IPS DF 6.9 (cell line): ENCODE measurements around the gene TMEM201.

Experiments used
- DNase-seq: peaks from one replicate; pipeline ENCODE4 v3.0.0-alpha.2; 2013; ENCODE audit warnings: low read depth, low spot score
- H3K27ac ChIP-seq: one replicate; pipeline ENCODE4 v1.5.1; 2013; ENCODE audit warnings: low read length, control low read depth
- H3K27me3 ChIP-seq: 2 replicates; pipeline ENCODE4 v1.6.1; 2013; ENCODE audit warnings: mild to moderate bottlenecking, low read length; ENCODE audit not compliant: control insufficient read depth, insufficient read depth
- H3K36me3 ChIP-seq: 2 replicates; pipeline ENCODE4 v1.6.1; 2013; ENCODE audit warnings: low read length; ENCODE audit not compliant: control insufficient read depth, insufficient read depth
- H3K4me1 ChIP-seq: 2 replicates; pipeline ENCODE4 v1.6.1; 2013; ENCODE audit warnings: low read length; ENCODE audit not compliant: control insufficient read depth, insufficient read depth
- H3K4me3 ChIP-seq: 2 replicates; pipeline ENCODE4 v1.5.1; 2013; ENCODE audit warnings: mild to moderate bottlenecking, low read length
- H3K9me3 ChIP-seq: 2 replicates; pipeline ENCODE4 v1.6.1; 2013; ENCODE audit warnings: low read length, inconsistent platforms; ENCODE audit not compliant: control insufficient read depth, insufficient read depth
- WGBS: extraction: QIAGEN DNeasy Blood & Tissue Kit; methylation state at CpG from one replicate; pipeline ENCODE4 v1.1.7; 2013; ENCODE audit warnings: mixed read lengths, missing lambda C conversion rate; ENCODE audit not compliant: insufficient read length, insufficient coverage; 5-methylcytosine and 5-hydroxymethylcytosine counted together

TMEM201 gene

GRCh38 chr1:9577423-9577822 is 11.3 kb upstream of the TMEM201 start:
- WGBS = 100% methylated on average over 1 of the region's 5 CpGs
- Histone ChIP-seq H3K36me3 (peaks cover 5% of the 10 kb centered on the region; the same call in 1 of the 2 replicates), H3K27me3 (no peaks in the 10 kb centered on the region), H3K4me3 (no peak overlapping the region), H3K9me3 (no peaks in the 10 kb centered on the region), H3K4me1 (no peaks in the 10 kb centered on the region), H3K27ac (no peak overlapping the region)
- no peak for DNase-seq

GRCh38 chr1:9580942-9581341 is 7.8 kb upstream of the TMEM201 start:
- no peak overlapping the region for H3K27ac ChIP-seq
- no peaks in the 10 kb centered on the region for H3K9me3 ChIP-seq
- H3K27me3 ChIP-seq = no peaks in the 10 kb centered on the region

GRCh38 chr1:9586147-9586766 is 2.5 kb upstream of the TMEM201 start:
- Histone ChIP-seq H3K27me3 (no peaks in the 10 kb centered on the region), H3K4me3 (no peak overlapping the region), H3K4me1 (peaks cover 3% of the 10 kb centered on the region; the same call in 1 of the 2 replicates), H3K27ac (no peak overlapping the region), H3K9me3 (no peaks in the 10 kb centered on the region), H3K36me3 (0 out of 2 replicates have a peak, but pooled peaks cover 2% of the 10 kb centered on the region)
- WGBS = no CpG with 5 or more reads among the region's 3 CpGs
- DNase-seq = no peak

More at GRCh38 chr1:9580942-9581341, 7.8 kb upstream of the TMEM201 start:
- WGBS = no CpG with 5 or more reads among the region's 2 CpGs
- Histone ChIP-seq H3K36me3 (peaks cover 7% of the 10 kb centered on the region; the same call in 1 of the 2 replicates), H3K4me3 (no peak overlapping the region), H3K4me1 (no peaks in the 10 kb centered on the region)
- no peak for DNase-seq

- no peaks in the 10 kb centered on the region; the same call in 1 of the 2 replicates for H3K36me3 ChIP-seq
- H3K27me3 ChIP-seq = no peaks in the 10 kb centered on the region
- DNase-seq = no peak
- H3K4me3 ChIP-seq = peak overlapping the region; percentile 100; the same call in 1 of the 2 replicates
- no peaks in the 10 kb centered on the region for H3K9me3 ChIP-seq
- no peak overlapping the region for H3K27ac ChIP-seq
- WGBS = no CpG with 5 or more reads among the region's 63 CpGs
- peaks cover 7% of the 10 kb centered on the region for H3K4me1 ChIP-seq
Measured at GRCh38 chr1:9589144-9589718, 520 bp downstream of the TMEM201 start.

GRCh38 chr1:9589719-9590157 is 1.0 kb downstream of the TMEM201 start:
- Histone ChIP-seq H3K27me3 (no peaks in the 10 kb centered on the region), H3K9me3 (no peaks in the 10 kb centered on the region), H3K27ac (no peak overlapping the region), H3K4me3 (peak overlapping the region; percentile 100; the same call in 1 of the 2 replicates), H3K4me1 (peaks cover 7% of the 10 kb centered on the region), H3K36me3 (no peaks in the 10 kb centered on the region; the same call in 1 of the 2 replicates)
- no CpG with 5 or more reads among the region's 6 CpGs for WGBS
- no peak for DNase-seq

GRCh38 chr1:9590201-9590600 is 1.5 kb downstream of the TMEM201 start:
- Histone ChIP-seq H3K36me3 (no peaks in the 10 kb centered on the region; the same call in 1 of the 2 replicates), H3K4me1 (peaks cover 7% of the 10 kb centered on the region), H3K27ac (no peak overlapping the region), H3K9me3 (no peaks in the 10 kb centered on the region), H3K4me3 (no peak overlapping the region), H3K27me3 (no peaks in the 10 kb centered on the region)
- WGBS = no CpG with 5 or more reads among the region's 7 CpGs
- DNase-seq = no peak

GRCh38 chr1:9590945-9591668 is 2.4 kb downstream of the TMEM201 start:
- no CpG with 5 or more reads among the region's 19 CpGs for WGBS
- no peak overlapping the region for H3K27ac ChIP-seq
- no peaks in the 10 kb centered on the region for H3K27me3 ChIP-seq
- no peaks in the 10 kb centered on the region; the same call in 1 of the 2 replicates for H3K36me3 ChIP-seq
- peaks cover 7% of the 10 kb centered on the region for H3K4me1 ChIP-seq
- H3K4me3 ChIP-seq = no peak overlapping the region
- no peak for DNase-seq
- no peaks in the 10 kb centered on the region for H3K9me3 ChIP-seq

GRCh38 chr1:9591669-9592509 is 3.2 kb downstream of the TMEM201 start:
- no CpG with 5 or more reads among the region's 22 CpGs for WGBS
- Histone ChIP-seq H3K4me3 (no peak overlapping the region), H3K27me3 (no peaks in the 10 kb centered on the region), H3K4me1 (peaks cover 7% of the 10 kb centered on the region), H3K36me3 (peaks cover 3% of the 10 kb centered on the region; the same call in 1 of the 2 replicates), H3K27ac (no peak overlapping the region), H3K9me3 (no peaks in the 10 kb centered on the region)
- DNase-seq = no peak

- WGBS = no CpG with 5 or more reads among the region's 16 CpGs
- Histone ChIP-seq H3K4me3 (no peak overlapping the region), H3K4me1 (peaks cover 7% of the 10 kb centered on the region), H3K27me3 (no peaks in the 10 kb centered on the region), H3K27ac (no peak overlapping the region), H3K36me3 (peaks cover 6% of the 10 kb centered on the region; the same call in 1 of the 2 replicates), H3K9me3 (no peaks in the 10 kb centered on the region)
- no peak for DNase-seq
Measured at GRCh38 chr1:9592510-9593075, 3.9 kb downstream of the TMEM201 start.
